OCI-LY7 (cell line): ENCODE data around the gene ITGB7. TPM values are rescaled to one million over a fixed set of nuclear protein-coding genes. Genes with fewer than 3 reads are reported as not detected.

Experiments used
- BruUV-seq: library from RNA; stranded (reverse); fragments of 400-500 nt; replicated peaks from 2 replicates; lab custom pipeline; 2021; lab: Mats Ljungman, UMichigan
- CTCF ChIA-PET: fragments of 300-600 bp; sonication (Branson Sonifier 250); formaldehyde crosslinking; loops from one replicate; lab custom pipeline; 2022; ENCODE audit warnings: antibody characterized with exemption; ENCODE audit not compliant: unreplicated experiment; lab: Charles Lee
- POLR2A ChIA-PET: fragments of 300-600 bp; sonication (Branson Sonifier 250); formaldehyde crosslinking; loops from one replicate; lab custom pipeline; 2022; ENCODE audit warnings: antibody characterized with exemption; lab: Charles Lee
- DNase-seq: peaks from one replicate; pipeline ENCODE4 v3.0.0-alpha.2; 2015; ENCODE audit warnings: low spot score
- H2AFZ ChIP-seq: fragments of 200-600 bp; sonication (generic), shearing (Covaris generic); 2 replicates; pipeline ENCODE4 v1.6.1; 2014; ENCODE audit warnings: mild to moderate bottlenecking, antibody characterized with exemption, low read length, moderate library complexity
- H3K27ac ChIP-seq: fragments of 200-600 bp; sonication (generic); 2 replicates; pipeline ENCODE4 v1.5.1; 2014; ENCODE audit warnings: mixed run types, low read depth, mild to moderate bottlenecking, moderate library complexity, low read length, inconsistent platforms; ENCODE audit not compliant: poor library complexity, severe bottlenecking
- H3K36me3 ChIP-seq: fragments of 200-600 bp; sonication (generic); 2 replicates; pipeline ENCODE4 v1.6.1; 2014; ENCODE audit warnings: mild to moderate bottlenecking, antibody characterized with exemption, low read length, moderate library complexity, mixed read lengths; ENCODE audit not compliant: insufficient read depth
- H3K4me1 ChIP-seq: fragments of 200-600 bp; sonication (generic); 2 replicates; pipeline ENCODE4 v1.5.1; 2014; ENCODE audit warnings: mild to moderate bottlenecking, low read length; ENCODE audit not compliant: insufficient read depth, poor library complexity, severe bottlenecking
- H3K4me2 ChIP-seq: fragments of 200-600 bp; sonication (generic); 2 replicates; pipeline ENCODE4 v1.6.1; 2014; ENCODE audit warnings: mild to moderate bottlenecking, low read length
- H3K4me3 ChIP-seq: fragments of 200-600 bp; sonication (generic); 2 replicates; pipeline ENCODE4 v1.5.1; 2014; ENCODE audit warnings: mild to moderate bottlenecking, low read depth, low read length; ENCODE audit not compliant: poor library complexity, severe bottlenecking
- H3K79me2 ChIP-seq: fragments of 200-600 bp; sonication (generic); 2 replicates; pipeline ENCODE4 v1.6.1; 2016; ENCODE audit warnings: low read depth, mild to moderate bottlenecking, low read length, moderate library complexity, mixed read lengths; ENCODE audit not compliant: insufficient read depth
- H3K9me2 ChIP-seq: fragments of 200-600 bp; sonication (generic); 2 replicates; pipeline ENCODE4 v1.6.1; 2016; ENCODE audit warnings: mild to moderate bottlenecking, low read length, mixed read lengths; ENCODE audit not compliant: insufficient read depth
- H3K9me3 ChIP-seq: fragments of 200-600 bp; sonication (generic); 2 replicates; pipeline ENCODE4 v1.6.1; 2014; ENCODE audit warnings: mild to moderate bottlenecking, mixed run types, low read length, mixed read lengths
- H4K20me1 ChIP-seq: fragments of 200-600 bp; sonication (generic); 2 replicates; pipeline ENCODE4 v1.6.1; 2014; ENCODE audit warnings: mild to moderate bottlenecking, antibody characterized with exemption, low read length, moderate library complexity, mixed read lengths; ENCODE audit not compliant: insufficient read depth
- EZH2phosphoT487 ChIP-seq: fragments of 200-600 bp; sonication (generic); IDR thresholded peaks from 2 replicates; pipeline ENCODE4 v1.6.1; 2018; ENCODE audit warnings: low read depth, borderline replicate concordance, mild to moderate bottlenecking, mixed run types, antibody characterized with exemption, low read length, moderate library complexity, mixed read lengths
- intact Hi-C: fragments of 100-400 bp; cut with micrococcal nuclease; formaldehyde crosslinking; loops from one replicate; pipeline ENCODE4 v1.10.0; 2022; ENCODE audit not compliant: unreplicated experiment
- total RNA-seq, 2 experiments: library from RNA; depleted of rRNA in 1 of 2; stranded (reverse); fragments of >200 nt in 1 of 2; shearing (Covaris generic) in 1 of 2; gene quantifications; 2 replicates each; pipeline ENCODE4 v1.2.3, GENCODE V29; 2014 to 2022
- TF ChIP-seq, protein P1 (sequence below): fragments of 200-600 bp; sonication (generic); conservative IDR thresholded peaks from 2 replicates; pipeline ENCODE4 v1.5.1; 2014; ENCODE audit warnings: mild to moderate bottlenecking, antibody characterized with exemption, low read length, moderate library complexity, mixed read lengths

ITGB7 gene
- total RNA-seq, 2 experiments from 2014 or later, result 51.7 to 207 TPM

DNA sequence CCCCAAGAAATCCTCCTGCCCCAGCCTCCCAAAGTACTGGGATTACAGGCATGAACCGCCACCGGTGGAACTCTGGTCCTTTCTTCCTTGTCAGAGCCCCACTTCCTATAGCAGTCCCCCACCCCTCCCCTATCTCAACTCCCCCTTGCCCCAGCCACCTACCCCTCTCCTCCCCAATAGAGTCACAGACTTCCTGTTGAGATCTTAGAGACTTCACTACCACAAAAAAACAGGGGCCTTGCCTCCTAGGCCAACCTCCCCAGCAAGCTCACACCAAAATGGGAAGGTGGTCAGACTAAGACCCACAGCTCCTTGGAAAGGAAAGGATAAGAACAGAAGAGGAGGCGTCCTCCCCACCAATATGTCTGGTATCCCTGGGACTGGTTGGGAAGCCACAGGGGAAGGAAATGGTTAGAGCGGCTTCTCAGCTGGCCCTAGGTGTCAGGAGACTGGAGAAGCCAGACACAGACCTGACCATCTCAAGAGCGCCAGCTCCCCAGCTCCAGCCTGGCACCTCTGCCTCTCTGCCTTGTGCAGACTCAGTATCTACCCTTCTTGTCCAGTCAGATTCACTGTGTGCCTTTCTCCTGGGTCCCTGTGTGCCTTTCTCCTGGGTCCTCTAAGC, 8.5 kb downstream of the ITGB7 start:
- H3K36me3 ChIP-seq, result peaks cover 71% of the 10 kb centered on the region
- H3K4me1 ChIP-seq, result peaks cover 58% of the 10 kb centered on the region
- TF ChIP-seq, protein P1, sequence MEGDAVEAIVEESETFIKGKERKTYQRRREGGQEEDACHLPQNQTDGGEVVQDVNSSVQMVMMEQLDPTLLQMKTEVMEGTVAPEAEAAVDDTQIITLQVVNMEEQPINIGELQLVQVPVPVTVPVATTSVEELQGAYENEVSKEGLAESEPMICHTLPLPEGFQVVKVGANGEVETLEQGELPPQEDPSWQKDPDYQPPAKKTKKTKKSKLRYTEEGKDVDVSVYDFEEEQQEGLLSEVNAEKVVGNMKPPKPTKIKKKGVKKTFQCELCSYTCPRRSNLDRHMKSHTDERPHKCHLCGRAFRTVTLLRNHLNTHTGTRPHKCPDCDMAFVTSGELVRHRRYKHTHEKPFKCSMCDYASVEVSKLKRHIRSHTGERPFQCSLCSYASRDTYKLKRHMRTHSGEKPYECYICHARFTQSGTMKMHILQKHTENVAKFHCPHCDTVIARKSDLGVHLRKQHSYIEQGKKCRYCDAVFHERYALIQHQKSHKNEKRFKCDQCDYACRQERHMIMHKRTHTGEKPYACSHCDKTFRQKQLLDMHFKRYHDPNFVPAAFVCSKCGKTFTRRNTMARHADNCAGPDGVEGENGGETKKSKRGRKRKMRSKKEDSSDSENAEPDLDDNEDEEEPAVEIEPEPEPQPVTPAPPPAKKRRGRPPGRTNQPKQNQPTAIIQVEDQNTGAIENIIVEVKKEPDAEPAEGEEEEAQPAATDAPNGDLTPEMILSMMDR, result no peak
- H3K9me3 ChIP-seq, result no peaks in the 10 kb centered on the region
- ChIA-PET POLR2A (interaction anchor here (0.5 to 5.0 kb wide), 9 partner anchors 9 to 69 kb away, joined by 3 to 41 read pairs (median 6); partner anchors contain the start of genes CSAD, ESPL1, ITGB7 and ZNF740), CTCF (interaction anchor here (1.0 to 2.5 kb wide), 4 partner anchors 10 to 39 kb away, joined by 3 to 9 read pairs (median 4); no protein-coding TSS in a partner anchor)
- no peaks in the 10 kb centered on the region for H4K20me1 ChIP-seq
- peak overlapping the region; percentile 9 for H3K4me3 ChIP-seq
- intact Hi-C loops, result no loop called here
- peak overlapping the region; percentile 98 for H3K27ac ChIP-seq
- no peak overlapping the region for H2AFZ ChIP-seq
- no peak for DNase-seq
- peaks cover 36% of the 10 kb centered on the region for H3K79me2 ChIP-seq
- BruUV-seq, result no TSS peak
- H3K9me2 ChIP-seq, result no peaks in the 10 kb centered on the region
- peak overlapping the region; percentile 86 for H3K4me2 ChIP-seq

DNA sequence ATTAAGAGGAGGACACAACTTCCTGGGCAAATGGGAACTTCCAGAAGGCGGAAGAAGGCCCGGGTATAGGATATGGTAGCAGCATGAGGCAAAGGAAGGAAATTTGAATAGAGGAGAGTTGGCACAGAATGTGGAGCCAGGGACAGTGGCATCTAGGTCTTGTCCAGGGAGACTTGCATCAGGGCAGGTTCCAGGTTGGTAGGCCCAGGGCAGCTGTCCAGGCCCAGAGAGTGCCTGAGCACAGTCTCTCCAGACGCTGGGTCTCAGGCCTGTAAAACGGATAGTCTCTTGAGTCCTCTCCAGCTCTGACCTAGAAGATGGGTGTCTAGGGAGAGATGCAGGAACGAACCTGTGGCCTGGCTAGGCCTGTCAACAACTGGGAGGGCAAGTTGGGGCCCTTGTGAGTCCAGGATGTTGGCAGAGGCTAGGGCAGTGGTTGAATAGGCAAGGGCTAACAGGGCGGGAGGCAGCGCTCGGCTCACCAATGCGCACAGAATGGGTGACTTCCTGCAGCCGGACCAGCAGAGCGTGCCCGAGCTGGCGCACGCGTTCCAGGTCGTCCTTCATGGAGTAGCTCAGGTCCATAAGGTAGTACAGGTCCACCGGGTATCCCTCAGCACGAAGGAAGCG, 9.9 kb downstream of the ITGB7 start:
- intact Hi-C loops, result no loop called here
- TF ChIP-seq EZH2phosphoT487, result no peak
- TF ChIP-seq, protein P1, result no peak
- no peaks in the 10 kb centered on the region for H3K9me2 ChIP-seq
- H3K4me2 ChIP-seq, result peak overlapping the region; percentile 7; the same call in 1 of the 2 replicates
- no peaks in the 10 kb centered on the region for H4K20me1 ChIP-seq
- DNase-seq, result no peak
- no peak overlapping the region for H3K4me3 ChIP-seq
- no TSS peak for BruUV-seq
- H3K27ac ChIP-seq, result no peak overlapping the region
- CTCF ChIA-PET, result interaction anchor here (2.5 kb wide), 1 partner anchor 10 kb away, joined by 9 read pairs; no protein-coding TSS in a partner anchor
- peaks cover 22% of the 10 kb centered on the region; the same call in 1 of the 2 replicates for H3K79me2 ChIP-seq
- peaks cover 43% of the 10 kb centered on the region for H3K4me1 ChIP-seq
- no peak overlapping the region for H2AFZ ChIP-seq
- H3K36me3 ChIP-seq, result peaks cover 80% of the 10 kb centered on the region
- no peaks in the 10 kb centered on the region for H3K9me3 ChIP-seq
- POLR2A ChIA-PET, result interaction anchor here (0.7 to 1.0 kb wide), 2 partner anchors 12 to 14 kb away, joined by 3 read pairs; no protein-coding TSS in a partner anchor
